CD4-positive, alpha-beta T cell treated with Interleukin-6 at 100 ng/mL for 8 hours (primary cell): Measurements from ENCODE around the gene SEPHS1.
A peak's percentile ranks its signal among the peaks of the same experiment; 100 is the strongest.
"Not testable (repeated sequence)": the region's sequence is repeated elsewhere in the genome, so short reads cannot be mapped to it uniquely, and the experiment has no call there.

ENCODE experiments used
- DNase-seq: peaks from one replicate; pipeline ENCODE4 v3.0.0-alpha.2; 2020; ENCODE audit warnings: mixed read lengths, low spot score

The SEPHS1 gene, protein sequence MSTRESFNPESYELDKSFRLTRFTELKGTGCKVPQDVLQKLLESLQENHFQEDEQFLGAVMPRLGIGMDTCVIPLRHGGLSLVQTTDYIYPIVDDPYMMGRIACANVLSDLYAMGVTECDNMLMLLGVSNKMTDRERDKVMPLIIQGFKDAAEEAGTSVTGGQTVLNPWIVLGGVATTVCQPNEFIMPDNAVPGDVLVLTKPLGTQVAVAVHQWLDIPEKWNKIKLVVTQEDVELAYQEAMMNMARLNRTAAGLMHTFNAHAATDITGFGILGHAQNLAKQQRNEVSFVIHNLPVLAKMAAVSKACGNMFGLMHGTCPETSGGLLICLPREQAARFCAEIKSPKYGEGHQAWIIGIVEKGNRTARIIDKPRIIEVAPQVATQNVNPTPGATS

DNA sequence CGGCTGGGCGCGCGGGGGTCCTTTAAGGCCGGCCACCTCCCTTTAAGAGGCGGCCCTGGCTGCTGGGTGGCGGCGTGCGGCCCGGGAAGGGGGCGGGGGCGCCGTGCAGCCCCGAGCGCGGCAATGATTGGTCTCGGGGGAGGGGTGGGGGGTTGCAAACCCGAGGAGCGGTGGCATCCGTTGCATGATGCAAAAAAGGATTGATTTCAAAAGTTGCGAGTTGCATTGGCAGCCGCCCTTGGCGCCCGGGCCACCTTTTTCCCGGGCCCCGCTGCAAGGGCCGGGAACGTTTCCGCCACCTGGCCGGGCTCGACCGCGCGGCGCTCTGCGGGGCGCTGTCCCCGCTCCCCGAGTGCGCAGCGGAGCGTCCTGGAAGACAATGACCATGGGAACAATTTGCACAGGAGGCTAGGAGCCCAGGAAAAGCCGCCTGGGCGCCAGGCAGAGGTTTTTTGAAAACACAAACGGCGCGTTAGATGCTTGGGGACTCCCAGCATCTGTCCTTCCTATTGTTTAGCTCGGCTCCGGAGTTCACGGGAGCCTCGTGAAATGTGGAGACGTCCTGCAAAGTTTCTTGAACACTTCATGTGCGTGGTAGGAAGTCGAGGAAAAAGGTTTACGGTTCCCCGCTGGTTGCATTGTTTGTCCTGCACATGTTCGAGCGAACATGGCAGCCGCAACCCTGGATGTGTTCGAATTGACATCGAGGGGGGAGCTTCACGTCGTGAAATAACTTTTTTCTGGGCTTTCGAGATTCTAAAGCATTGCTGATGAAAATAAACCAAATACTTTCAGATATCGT is at the start of gene SEPHS1:
TSS of gene SEPHS1 (minus strand) at position 78 of the 802 bp plus-strand sequence. CDS start 3,343 bp downstream, outside the sequence.
- DNase-seq, result peak; percentile 84

DNA sequence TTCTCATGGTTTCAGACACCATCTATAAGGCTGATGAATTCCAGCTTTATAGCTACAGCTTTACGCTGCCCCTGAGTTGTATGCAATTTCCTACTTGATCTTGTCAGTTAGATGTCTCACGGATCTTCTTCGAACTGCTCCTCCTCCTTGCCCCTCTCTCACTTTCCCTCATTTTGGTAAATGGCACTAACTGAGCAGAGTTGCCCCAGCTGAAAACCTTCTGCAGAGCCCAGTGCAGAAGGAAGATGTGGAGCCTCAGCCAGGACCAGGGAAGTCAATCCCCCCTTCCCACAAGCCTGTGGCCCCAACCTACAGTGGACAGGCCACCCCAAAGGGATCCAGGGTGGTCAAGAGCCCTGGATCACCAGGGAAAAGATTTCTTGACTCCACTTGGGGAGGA is 49.0 kb upstream of the SEPHS1 start:
- no peak for DNase-seq

DNA sequence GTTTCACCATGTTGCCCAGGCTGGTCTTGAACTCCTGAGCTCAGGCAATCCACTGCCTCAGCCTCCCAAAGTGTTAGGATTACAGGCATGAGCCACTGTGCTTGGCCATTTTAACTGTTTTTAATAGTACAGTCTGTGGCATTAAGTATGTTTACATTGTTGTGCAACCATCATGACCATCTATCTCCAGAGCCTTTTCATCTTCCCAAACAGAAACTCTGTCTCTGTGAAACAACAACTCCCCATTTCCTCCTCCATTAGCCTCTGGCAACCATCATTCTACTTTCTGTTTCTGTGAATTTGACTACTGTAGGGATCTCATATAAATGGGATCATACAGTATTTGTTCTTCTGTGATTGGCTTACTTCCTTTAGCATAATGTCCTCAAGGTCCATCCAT is 48.3 kb upstream of the SEPHS1 start:
- DNase-seq, result no peak

DNA sequence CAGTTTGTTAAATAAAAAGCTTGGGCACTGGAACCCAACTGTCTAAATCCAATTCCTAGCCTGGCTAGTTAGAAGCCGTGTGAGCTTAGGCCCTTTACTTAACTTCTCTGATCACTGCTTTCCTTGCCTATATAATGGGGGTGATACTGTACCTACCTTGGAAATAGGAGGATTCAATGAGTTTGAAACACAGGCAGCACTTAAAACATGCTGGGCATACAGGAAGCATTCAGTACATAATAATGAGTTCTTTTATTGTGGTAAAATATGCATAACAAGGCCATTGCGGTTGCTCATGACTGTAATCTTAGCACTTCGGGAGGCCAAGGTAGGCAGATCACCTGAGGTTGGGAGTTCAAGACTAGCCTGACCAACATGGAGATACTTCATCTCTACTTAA is 47.4 kb upstream of the SEPHS1 start:
- no peak for DNase-seq

DNA sequence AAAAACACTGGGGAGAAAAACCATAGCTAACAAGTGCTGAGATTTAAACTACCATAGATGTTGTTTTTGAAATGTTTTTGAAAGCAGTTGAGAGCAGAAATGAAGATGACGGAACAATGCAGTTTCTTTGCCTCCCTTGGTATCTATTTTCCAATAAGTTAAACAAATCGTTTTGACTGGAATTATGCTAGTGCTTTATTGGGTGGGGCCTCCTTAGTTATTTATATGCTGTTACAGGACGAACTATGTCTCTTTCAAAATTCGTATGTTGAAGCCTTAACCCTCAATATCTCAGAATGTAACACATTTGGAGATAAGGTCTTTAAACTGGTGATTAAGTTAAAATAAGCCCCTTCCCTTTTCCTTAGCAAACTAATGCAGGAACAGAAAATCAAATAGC is 45.5 kb upstream of the SEPHS1 start:
- no peak for DNase-seq

DNA sequence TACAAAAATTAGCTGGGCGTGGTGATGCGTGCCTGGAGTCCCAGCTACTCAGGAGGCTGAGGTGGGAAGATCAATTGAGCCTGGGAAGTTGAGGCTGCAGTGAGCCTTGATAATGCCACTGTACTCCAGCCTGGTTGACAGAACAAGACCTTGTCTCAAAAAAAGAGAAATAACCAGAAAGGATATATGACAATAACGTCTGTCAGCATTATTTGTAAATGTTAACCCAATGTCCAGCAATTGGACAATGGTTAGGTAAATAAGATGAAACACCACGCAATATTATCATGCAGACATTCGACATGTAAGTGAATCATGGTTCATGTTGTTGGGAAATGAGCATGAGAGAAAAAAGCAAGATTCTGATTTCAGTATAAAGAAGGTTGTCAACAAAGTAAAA is 44.6 kb upstream of the SEPHS1 start:
- no peak for DNase-seq

DNA sequence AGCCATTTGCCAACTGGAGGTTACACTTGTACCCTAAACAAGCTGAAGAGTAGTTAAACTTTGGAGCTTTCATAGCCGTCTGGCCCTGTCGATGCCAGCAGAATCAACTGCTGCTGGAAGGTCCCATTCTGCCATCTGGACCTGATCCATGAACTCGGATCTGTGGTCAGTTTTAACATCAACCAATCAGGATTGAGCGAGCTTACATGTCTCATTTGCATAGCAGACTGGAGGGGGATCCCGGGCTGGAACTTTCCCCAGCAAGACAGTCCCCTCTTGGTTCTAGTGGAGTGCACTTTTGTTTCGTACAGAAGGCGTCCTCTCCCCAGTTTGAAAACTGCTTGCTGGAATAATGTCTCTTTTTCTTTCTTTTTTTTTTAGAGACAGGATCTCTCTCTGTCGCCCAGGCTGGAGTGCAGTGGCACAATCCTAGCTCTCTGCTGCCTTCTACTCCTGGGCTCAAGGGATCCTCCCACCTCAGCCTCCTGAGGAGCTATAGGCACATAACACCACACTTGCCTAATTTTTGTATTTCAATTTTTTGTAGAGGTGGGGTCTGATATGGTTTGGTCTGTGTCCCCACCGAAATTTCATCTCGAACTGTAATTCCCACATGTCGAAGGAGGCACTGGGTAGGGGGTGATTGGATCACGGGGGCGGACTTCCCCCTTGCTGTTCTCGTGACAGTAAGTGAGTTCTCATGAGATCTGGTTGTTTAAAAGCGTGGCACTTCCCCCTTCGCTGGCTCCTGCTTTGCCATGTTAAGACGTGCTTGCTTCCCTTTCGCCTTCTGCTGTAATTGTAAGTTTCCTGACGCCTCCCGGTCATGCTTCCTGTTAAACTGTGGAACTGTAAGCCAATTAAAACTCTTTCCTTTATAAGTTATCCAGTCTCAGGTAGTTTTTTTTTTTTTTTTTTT is 42.8 kb upstream of the SEPHS1 start:
- DNase-seq, result no peak

DNA sequence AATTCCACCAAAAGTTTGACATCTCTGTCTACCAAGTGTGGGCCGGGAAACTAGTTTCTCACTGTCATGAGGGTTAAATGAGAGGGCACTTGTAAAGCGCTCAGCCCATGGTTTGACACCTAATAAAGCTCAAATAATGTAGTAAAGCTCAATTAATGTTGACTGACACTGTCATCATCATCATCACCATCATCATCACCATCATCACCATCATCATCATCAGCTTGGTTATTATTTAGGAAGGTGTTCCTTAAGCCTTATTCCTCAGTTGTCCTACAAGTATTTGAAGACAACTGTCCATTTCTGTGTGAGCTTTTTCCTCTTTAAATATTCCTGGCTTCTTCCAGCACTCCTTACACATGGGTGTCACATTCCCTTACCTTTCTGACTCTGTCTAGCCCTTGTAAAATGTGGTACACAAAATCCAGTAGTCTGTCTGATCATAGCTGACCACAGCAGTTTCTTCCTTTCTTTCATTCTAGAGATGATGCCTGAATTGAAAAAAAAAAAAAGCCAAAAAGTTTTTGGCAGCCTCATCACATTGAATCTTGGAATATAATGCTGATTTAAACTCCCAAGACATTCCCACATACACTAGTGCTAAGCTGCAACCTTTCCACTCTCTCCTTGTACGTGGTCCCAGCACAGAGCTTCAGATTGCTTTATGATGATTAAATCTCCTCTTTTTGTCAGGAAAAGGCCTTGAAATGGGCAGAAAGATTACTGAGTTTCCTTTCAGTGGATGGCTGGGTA is 40.6 kb upstream of the SEPHS1 start:
- no peak for DNase-seq

GRCh38 chr10:13386021-13386420 is 37.9 kb upstream of the SEPHS1 start:
- DNase-seq, result no peak

- DNase-seq, result no peak
These were observed 35.3 kb upstream of the SEPHS1 start for GRCh38 chr10:13383399-13383761.

- no peak for DNase-seq
These were observed 34.8 kb upstream of the SEPHS1 start for GRCh38 chr10:13382703-13383398.

DNA sequence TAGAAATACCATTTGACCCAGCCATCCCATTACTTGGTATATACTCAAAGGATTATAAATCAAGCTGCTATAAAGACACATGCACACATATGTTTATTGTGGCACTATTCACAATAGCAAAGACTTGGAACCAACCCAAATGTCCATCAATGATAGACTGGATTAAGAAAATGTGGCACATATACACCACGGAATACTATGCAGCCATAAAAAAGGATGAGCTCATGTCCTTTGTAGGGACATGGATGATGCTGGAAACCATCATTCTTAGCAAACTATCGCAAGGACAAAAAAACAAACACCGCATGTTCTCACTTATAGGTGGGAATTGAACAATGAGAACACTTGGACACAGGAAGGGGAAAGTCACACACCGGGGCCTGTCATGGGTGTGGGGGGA is 31.0 kb upstream of the SEPHS1 start:
- not testable (repeated sequence) for DNase-seq

GRCh38 chr10:13376746-13377145 is 28.7 kb upstream of the SEPHS1 start:
- no peak for DNase-seq

- DNase-seq, result no peak
These were observed 28.2 kb upstream of the SEPHS1 start for GRCh38 chr10:13376297-13376696.

- no peak for DNase-seq
These were observed 27.7 kb upstream of the SEPHS1 start for GRCh38 chr10:13375791-13376190.

DNA sequence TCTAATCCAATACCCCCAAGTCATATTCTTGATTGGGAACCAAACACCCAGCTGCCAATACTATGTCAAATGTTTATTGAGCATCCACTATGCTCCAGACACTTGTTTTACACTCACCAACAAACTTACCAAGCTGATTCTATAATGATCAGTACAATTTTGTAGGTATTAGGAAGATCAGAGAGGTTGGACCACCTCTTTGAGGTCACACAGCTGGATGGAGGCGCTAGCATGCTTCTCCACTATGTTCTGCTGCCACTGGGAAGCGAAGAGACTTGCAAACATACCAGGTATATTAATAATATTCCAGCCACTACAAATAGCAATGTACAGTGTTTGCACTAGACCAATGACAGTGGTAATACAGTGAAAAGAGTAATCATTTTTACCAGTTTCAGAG is 25.6 kb upstream of the SEPHS1 start:
- no peak for DNase-seq

DNA sequence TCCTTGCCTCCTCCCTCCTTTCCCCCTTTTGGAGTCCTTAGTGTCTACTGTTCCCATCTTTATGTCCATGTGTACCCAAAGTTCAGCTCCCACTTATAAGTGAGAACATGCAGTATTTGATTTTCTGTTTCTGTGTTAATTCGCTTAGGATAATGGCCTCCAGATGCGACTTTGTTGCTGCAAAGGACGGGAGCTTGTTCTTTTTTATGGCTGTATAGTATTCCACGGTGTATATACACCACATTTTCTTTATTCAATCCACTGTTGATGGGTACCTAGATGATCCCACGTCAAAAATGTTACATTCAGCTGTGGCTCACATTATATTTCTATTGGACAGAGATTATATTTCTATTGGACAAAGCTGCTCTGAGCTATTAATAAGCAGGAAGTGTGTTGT is 24.4 kb upstream of the SEPHS1 start:
- DNase-seq, result no peak

DNA sequence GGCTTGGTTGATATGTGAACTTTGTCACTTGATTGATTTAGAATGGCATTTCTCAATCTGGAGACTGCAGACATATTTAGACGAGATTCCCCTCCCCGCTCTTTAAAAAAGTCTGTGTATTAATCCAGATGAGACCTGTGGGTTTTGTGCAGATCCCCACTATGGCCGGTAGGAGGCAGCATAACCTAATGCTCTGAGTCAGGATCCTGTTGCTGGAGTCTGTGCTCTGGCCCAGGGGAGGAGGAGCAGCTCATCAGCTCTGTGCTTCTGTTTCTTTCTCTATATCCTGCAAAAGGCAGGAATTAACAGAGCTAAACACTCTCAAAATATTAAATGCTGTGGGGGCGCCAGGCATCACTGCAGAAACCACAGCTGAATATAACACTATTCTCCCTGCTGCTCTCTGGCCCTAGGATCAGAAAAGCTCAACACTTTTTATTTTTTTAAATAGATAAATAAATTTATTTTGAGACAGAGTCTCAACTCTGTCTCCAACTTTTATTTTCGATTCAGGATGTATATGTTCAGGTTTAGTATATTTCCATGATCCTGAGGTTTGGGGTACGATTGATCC is 23.9 kb upstream of the SEPHS1 start:
- DNase-seq, result peak; percentile 58

DNA sequence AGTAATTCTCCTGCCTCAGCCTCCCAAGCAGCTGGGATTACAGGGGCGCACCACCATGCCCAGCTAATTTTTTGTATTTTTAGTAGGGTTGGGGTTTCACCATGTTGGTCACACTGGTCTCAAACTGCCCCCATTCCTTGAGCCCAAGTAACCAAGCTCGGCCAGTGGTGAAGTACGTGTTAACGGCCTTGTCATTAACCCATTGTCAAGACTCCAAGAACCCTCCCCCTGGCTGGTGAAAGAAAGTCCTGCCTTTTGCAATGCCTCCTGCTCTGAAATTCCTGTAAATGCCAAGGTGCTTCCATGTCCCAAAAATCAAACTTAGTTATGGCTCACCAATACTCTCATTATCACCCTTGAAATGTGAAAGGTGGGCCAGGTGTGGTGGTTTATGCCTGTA is 18.8 kb upstream of the SEPHS1 start:
- no peak for DNase-seq

GRCh38 chr10:13365831-13366230 is 17.7 kb upstream of the SEPHS1 start:
- no peak for DNase-seq

GRCh38 chr10:13365243-13365642 is 17.1 kb upstream of the SEPHS1 start:
- DNase-seq, result no peak
